Renal cortical epithelial cell (primary cell): Measurements from ENCODE around the gene MIS12. TPM values are rescaled to one million over a fixed set of nuclear protein-coding genes. Genes with fewer than 3 reads are reported as not detected.

Experiments used
- DNase-seq: peaks from one replicate; pipeline ENCODE4 v3.0.0-alpha.2; 2011; ENCODE audit warnings: low read depth
- total RNA-seq: library from RNA; depleted of rRNA; stranded (reverse); fragments of >200 nt; gene quantifications from 2 replicates; pipeline ENCODE4 v1.2.3, GENCODE V29; 2014

Gene MIS12
- total RNA-seq, 1 donor from 2014 or later: 27.2 TPM

DNA sequence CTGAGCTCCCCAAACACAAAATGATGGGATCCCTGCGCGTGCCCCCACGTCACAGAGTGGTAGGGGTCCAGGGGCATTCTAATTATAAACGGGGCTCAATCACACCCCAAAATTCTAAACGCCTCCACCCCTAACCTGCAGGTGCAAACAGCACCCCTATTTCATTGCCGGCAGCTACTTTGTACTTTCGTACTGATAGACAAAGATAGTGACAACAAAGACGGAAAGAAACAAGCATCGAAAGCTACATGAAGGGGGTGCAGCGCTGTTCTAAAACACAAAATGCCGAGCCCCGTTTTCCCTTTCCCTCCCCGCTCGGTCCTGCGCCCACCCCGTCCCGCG is 13.9 kb downstream of the MIS12 start:
- DNase-seq: no peak

DNA sequence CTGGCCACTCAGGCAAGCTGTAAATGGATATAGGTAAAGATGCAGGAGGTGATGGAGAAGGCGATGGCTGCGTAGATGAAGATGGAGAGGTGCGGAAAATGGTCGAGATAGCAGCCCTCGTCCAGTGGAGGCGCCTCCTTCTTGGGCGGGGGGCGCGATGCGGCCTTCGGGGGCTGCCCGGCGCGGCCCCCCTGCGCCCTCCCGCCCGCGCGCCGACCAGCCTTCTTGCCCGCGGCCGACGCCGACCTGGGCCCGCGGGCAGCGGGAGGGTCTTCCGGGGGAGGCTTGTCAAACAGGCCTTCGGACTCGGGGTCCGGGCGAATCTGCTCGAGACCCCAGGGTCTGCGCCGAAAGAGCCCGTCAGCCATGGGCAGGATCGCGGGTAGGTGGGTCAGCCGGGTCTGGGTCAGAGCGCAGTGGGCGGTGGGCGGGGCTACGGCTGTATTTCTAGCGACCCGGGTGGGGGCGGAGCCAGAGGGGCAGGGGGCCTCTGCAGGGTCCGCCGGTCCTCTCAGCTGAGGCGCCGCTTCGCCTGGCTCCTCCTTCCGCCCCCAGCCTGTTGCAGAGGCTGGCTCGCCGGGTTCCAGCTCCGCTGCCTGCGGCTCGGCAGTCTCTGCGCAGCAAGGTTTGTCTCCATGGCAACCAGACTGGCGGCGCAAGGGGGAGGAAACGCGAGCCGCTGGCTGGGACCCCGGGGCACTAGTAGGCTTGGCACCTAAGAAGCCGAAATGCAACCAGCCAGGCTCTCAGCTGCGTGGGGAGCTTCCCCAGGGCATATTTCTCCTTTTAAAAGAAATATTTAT is 14.4 kb downstream of the MIS12 start:
- DNase-seq: peak; percentile 51

DNA sequence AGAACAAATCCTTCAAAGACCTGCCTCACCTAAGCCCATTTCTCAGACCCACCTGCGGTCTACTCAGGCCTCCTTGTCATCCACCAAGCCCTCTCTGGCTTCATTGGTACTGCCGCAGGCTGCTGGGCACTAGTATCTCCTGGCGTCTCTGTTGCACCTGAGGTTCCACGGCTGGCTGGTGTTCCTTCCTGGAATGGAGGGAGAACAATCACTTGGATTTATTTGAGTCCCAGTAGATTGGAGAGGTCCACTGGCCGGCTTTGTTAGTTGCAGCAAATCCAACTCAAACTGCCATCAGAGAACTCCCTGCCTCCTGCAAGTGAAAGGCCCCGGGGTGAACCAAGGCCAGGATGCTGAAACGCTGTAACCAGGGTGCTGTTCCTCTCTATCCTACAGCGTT is 15.3 kb downstream of the MIS12 start:
- no peak for DNase-seq

DNA sequence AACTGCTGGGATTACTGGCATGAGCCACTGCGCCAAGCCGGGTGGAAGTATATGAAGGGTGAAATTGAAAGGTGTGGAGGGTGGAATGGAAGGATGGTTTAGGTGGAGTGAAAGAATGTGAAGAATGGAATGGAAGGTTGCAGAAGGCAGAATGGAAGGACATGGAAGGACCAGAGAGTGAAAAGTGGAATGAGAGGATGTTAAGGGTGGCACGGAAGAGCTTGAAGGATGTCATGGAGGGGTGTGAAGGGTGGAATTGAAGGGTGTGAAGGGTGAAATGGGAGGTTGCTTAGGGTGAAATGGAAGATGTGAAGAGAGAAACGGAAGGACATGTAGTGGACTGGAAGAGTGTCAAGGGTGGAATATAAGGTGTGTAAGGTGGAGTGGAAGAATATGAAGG is 16.2 kb downstream of the MIS12 start:
- no peak for DNase-seq

DNA sequence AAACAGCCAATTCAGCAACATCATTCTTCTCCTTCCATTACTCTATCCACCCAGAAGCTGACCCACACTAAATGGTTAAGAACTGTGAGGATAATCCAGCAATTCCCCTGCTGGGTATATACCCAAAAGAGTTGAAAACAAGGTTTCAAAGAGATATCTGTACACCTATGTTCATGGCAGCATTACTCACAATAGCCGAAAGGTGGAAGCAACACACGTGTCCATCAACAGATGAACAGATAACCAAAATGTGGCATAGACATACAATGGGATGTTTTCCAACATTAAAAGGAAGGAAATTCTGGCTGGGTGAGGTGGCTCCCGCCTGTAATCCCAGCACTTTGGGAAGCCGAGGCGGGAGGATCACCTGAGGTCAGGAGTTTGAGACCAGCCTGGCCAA is 19.9 kb downstream of the MIS12 start:
- DNase-seq: no peak

DNA sequence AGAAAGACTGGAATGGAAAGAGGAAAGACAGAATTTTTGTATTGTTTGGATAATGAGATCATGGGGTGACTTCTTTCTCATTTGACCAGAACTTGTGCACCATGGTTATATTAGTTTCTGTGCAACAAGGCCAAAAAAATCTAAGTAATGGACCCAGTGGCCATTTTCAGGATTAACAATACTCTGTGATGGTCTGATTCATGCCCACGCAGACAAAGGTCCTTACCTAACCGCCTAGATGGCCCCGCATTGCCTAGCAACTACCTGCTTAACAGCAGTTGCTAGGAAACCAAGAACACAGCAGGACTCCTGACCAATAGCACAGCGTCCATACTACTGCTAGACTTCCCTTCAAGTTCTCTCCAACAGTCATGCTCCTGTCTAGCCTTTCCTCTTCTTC is 22.4 kb downstream of the MIS12 start:
- DNase-seq: peak; percentile 82

DNA sequence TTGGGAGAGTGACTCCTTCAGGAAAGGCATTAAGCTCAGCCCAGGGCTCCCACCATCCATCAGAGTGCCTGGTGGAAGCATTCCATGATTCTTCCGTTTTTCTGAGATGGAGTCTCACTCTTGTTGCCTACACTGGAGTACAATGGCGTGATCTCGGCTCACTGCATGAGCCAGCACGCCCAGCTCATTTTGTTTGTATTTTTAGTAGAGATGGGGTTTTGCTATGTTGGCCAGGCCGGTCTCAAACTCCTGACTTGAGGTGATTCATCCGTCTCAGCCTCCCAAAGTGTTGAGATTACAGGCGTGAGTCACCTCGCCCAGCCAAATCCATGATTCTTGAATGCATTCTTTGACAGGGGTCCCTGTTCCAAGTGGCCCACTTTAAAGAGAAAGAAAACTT is 23.1 kb downstream of the MIS12 start:
- no peak for DNase-seq

DNA sequence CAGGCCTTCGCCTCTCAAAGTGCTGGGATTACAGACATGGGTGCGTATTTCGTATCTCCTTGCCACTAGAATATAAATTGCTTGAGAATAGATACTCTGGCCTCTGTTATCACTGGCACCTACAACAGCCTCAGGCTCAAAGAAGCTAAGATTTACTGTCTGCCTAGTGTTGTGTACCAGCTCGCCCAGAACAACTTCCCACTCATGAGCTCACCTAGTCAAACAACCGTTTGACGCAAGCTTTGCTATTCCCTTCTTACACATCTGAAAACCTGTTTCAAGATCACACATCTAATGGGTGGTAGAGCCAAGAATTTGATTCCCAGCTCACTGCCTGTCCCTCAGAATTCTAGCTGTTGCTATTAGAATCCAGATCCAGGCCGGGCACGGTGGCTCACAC is 24.4 kb downstream of the MIS12 start:
- DNase-seq: no peak

DNA sequence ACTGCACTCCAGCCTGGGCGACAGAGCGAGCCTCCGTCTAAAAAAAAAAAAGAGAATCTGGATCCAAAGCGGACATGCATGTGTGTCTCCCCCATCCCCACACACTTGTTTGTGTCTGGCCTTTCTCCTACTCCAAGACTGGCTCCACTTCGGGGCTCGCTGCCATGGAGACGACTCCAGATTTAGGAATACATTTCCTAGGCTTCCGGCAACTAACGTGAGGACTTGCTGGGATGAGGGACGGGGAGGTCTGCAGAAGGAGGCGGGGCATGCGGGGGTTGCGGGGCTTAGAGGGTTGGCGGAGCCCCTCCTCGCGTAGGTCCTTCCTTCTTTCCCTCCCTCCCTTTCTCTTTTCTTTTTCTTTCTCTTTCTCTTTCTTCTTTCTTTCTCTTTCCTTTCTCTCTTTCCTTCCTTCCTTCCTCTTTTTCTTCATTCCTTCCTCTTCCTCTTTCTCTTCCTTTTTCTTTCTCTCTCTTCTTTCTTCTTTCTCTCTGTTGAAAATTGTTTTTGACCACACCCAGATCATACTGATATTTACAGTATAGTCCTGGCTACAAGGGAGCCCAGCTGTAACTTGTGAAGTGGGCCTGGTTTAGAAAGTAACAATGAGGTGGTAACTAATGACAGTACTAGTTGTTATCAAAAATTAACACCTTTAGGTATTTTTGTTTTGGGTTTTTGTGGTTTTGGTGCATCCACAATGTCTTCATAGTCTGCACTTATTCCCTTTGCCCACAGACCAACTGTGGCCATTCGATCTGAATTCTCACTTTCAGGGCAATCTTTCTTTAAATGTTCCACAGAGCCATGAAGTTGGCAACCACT is 25.2 kb downstream of the MIS12 start:
- no peak for DNase-seq

DNA sequence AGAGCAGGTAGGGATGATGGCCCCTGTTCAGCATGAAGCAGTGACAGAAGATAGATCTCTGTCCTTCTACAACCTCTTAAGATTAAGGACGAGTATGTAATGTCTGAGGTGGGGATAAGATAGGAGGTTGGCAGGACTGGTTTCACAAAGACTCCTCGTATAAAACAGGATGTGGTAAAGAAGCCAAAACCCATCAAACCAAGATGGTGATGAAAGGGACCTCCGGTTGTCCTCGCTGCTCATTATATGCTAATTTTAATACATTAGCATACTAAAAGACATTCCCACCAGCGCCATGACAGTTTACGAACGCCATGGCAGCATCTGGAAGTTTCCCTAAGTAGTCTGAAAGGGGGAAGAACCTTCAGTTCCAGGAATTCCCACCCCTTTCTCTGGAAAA is 27.3 kb downstream of the MIS12 start:
- DNase-seq: no peak

DNA sequence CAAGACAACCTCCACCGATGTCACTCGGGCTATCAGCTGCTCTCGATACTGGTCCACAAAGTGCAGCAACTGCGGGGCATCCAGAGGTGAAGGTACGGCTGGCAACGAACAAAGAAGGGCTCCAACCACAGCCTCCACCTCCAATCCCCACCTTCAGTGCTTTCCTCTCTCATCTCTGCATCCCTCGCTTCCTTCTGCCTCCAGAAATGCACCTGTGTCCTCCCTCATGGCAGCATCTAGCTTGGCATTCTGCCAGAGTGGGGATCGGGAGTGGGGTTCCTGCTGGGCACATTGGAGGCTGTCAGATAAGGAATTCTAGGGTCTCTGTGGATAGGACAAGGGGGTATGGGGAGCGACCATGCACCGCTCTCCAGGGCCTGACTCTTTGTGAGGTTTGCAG is 28.6 kb downstream of the MIS12 start:
- DNase-seq: no peak

DNA sequence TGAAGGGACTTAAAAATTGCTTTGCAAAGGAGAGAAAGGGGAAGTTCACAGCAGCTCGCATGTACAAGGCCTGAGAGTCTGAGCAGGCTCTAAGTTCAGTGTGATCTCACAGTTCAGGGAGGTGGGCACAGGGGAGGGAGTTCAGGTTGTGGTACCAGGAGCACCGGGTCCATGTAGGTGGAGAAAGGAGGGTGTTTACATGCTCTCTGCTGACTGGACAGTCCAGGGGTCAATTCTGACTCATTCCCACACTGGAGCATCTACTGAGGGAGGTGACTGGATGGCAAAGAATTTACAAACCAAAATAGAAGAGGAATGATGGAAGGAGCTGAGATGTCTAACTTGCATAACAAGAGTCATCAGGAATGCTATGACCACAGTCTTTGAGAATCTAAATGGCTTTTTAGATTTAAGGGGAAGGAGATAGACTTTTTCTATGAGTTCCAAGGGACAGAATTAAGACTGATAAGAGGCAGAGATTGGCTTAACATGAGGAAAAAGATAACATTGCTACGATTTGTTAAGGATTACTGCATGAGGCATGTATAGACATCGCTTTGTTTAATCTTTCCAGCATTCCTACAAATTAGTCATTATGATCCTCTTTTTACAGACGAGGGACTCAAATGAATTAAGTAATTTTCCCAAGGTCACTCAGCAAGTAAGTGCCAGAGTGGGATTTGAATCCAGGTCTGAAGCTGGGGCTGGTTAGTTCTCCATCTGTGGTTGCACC is 29.9 kb downstream of the MIS12 start:
- peak; percentile 99 for DNase-seq

DNA sequence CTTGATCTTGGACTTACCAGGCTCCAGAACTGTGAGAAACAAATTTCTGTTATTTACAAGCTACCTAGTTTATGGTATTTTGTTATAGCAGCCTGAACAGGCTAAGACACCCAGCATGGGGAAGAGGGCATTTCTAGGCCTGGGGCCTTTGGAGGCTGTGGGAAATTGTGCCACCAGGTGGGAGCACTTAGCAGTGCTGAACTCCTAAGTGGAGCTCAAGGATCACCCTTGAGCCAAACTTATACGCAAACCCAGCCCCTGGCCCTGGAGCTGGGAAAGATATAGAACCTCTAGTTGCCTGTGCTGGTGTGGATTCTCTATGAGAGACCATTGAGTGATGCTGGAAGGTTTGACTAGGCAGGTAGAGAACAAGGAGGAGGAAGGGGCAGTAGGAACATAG is 36.1 kb downstream of the MIS12 start:
- DNase-seq: no peak

DNA sequence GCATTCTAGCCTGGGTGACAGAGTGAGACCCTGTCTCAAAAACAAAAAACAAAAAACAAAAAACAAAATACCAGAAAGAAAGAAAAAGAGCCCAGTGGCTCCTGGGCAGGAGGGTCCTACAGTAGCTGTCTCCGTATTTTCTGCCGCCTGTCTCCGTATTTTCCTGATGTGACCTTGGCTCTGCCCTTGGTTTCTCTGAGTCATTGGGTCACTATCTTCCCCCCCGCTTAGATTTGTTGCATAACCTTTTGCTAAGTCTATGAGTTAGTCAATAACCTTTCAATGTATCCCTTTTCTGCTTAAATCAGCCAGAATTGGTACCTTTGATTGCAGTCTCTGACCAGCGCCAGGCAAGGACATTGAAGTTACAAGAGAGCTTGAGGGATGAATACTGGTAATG is 36.9 kb downstream of the MIS12 start:
- DNase-seq: no peak

DNA sequence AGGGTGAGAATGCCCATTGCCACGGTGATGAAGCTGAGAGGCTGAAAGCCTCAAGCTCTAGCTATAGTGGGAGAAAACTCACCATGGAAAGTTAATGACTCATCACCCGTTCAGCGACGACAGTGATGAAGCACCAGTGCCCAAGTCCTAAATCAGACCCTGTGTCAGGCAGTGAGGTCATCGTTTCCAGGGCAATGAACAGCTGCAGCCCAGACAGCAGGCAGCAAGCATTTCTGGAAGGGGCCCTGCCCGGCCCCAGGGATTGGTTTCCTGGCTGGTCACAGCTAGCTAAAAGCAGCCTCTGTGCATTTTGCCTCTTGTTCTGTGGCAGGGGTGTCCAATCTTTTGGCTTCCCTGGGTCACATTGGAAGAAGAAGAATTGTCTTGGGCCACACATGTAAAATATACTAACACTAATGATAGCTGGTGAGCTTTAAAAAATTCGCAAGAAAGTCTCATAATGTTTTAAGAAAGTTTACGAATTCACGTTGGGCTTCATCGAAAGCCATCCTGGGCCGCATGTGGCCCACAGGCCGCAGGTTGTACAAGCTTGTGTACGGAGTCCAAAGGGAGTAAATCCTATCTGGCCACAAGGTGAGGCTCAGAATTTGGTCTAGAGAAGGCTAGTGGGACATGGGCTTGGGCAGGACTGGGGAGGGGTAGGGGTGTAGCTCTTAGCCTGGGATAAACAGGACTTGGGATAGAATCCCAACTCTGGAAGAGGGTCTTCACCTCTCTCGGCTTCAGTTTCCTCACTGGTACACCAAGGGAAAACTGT is 40.6 kb downstream of the MIS12 start:
- peak; percentile 96 for DNase-seq

DNA sequence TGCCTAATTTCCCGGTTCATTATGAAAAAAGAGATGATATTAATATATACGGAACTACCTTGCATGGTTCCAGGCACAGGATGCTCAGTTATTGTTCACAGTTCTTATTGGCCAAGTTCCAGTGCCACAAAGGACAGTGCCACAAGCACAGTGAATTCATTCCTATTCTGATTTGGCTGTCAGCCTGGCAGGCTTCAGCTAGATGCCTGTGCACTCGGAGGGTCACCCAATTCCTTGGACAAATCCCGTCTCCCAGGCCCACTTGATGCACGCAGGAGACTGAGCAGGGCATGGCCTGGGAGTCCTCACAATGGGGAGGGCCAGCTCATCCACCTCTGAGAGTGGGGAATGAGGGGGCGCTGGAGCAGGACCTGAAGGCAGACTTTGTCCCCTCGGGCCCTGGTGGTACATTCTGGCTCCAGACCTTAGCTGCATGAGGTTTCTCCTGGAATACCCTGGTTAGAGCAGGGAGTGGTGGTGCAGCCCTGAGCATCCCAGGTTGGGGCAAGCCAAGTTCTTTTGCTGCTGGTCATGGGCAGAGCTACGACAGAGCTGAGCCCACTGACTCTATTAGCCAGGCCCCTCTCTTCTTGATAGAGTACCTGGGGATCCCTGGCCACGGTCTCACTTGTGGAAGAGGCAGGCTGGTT is 41.4 kb downstream of the MIS12 start:
- DNase-seq: no peak

DNA sequence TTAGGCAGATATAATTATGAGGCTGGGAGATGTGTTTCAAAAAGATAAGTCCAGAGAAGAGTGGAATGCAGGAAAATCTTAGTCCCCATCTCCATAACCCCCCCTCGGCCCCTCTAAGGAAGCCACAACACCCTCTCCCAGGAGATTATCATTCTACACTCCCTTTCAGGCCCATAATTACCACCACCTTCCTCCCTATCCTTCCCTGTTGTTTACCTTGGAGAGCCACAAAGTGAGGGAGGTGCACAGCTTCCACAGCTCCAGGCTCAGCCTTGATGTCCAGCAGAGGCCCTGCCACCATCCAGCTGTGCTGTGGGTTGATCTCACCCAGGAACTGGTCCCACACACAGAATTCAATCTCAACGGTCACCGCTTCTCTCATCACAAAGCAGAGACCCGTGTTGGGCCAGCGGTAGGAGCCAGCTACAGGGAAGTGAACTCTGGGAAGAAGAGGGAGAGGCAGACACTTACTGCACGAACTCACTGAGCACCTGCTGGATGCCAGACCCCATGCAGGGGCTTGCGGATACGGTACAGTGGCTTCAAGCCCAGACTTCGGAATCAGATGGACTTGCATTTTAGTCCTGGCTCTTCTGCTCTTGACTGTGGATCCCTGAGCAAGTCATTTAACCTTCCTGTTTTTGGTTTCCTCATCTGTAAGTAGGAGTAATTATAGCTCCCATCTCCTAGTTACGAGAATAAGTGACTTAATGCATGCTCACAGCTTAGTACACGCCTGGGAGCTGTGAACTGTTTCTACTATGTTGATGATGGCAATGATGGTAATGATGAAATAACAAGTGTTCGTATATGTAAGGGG is 44.1 kb downstream of the MIS12 start:
- no peak for DNase-seq

DNA sequence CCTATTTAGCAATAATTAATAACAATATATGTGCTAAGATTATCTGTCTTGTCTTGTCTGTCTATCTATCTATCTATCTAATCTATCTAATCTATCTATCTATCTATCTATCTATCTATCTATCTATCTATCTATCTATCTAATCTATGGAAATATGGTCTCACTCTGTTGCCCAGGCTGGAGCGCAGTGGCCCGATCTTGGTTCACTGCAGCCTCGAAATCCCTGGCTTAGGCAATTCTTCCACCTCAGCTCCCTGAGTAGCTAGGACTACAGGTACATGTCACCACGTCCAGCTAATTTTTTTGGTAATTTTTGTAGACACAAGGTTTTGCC is 44.7 kb downstream of the MIS12 start:
- DNase-seq: no peak

DNA sequence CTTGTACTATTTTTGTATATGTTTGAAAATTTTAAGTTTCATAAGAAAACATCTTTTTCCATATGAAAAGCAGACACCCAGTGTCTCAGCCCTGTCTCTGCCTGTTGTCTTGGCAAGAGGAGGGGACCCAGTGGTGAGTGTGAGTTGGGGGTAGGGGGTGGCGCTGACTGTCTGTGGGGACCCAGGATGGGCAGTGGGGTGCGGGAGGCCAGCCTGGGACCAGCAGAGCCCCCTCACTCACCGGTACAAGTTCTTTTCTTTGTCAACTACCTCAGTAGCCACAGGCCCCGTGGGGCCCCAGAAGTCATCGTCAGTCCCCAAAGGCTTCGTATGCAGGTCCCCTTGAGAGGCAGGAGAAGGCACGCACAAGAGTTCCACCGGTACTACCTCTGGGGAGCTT is 46.2 kb downstream of the MIS12 start:
- no peak for DNase-seq

DNA sequence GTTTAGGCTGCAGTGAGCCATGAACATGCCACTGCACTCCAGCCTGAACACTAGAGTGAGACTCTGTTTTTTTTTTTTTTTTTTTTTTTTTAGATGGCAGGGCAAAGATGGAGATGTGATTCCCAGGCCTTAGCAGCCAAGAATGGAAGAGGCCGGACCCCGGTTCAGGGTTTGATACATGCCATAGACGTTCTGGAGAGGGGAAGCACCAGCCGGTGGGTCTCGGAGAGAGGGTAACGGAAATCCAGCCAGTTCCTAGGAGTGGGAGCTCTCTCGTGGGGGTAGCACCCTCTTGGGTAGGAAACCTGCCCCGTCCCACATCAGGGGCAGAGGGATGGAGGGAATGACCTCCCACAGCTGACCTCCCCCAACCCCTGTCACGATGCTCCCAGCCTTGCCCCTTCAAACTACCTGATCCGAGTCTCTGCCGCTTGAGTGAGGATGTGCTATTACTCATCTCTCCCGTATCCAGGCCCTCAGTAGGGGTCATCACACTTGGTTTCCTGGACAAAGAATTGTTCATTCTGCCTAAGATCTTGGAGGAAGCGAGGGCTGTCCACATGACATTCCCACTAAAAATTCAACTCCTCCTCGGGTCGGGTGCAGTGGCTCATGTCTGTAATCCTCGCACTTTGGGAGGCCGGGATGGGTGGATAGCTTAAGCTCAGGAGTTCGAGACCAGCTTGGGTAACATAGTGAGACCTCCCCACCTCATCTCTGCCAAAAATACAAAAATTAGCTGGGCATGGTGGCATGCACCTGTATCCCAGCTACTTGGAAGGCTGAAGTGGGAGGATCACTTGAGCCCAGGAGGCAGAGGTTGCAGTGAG is 47.3 kb downstream of the MIS12 start:
- peak; percentile 73 for DNase-seq
